Breast epithelium (tissue), 3 donors: ENCODE data around the gene TMEM45A.

ENCODE experiments used
- POLR2A ChIP-seq: fragments of 450-650 bp; IDR thresholded peaks from one replicate; pipeline ENCODE4 v1.6.1; 2016; ENCODE audit warnings: antibody characterized with exemption, mild to moderate bottlenecking, moderate library complexity
- TF ChIP-seq, protein P1 (sequence below), 3 donors: fragments of 450-650 bp; IDR thresholded peaks; one replicate each; pipeline ENCODE4 v1.5.1; 2016 to 2017; ENCODE audit warnings: antibody characterized with exemption in 3 of 3, mild to moderate bottlenecking in 3 of 3, moderate library complexity in 3 of 3

DNA sequence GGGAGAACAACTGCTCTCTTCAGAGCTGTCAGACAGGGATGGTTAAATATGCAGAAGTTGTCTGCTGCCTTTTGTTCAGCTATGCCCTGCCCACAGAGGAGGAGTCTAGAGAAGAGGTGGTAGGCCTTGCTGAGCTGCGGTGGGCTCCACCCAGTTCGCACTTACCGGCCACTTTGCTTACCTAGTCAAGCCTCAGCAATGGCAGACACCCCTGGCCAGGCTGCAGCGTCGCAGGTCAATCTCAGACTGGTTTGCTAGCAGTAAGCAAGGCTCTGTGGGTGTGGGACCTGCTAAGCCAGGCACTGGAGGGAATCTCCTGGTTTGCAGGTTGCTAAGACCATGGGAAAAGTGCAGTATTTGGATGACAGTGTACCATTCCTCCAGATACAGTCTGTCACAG, 12.3 kb upstream of the TMEM45A start:
- TF ChIP-seq, protein P1, sequence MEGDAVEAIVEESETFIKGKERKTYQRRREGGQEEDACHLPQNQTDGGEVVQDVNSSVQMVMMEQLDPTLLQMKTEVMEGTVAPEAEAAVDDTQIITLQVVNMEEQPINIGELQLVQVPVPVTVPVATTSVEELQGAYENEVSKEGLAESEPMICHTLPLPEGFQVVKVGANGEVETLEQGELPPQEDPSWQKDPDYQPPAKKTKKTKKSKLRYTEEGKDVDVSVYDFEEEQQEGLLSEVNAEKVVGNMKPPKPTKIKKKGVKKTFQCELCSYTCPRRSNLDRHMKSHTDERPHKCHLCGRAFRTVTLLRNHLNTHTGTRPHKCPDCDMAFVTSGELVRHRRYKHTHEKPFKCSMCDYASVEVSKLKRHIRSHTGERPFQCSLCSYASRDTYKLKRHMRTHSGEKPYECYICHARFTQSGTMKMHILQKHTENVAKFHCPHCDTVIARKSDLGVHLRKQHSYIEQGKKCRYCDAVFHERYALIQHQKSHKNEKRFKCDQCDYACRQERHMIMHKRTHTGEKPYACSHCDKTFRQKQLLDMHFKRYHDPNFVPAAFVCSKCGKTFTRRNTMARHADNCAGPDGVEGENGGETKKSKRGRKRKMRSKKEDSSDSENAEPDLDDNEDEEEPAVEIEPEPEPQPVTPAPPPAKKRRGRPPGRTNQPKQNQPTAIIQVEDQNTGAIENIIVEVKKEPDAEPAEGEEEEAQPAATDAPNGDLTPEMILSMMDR (IDR thresholded peaks at IDR 0.05), result no peak
- no peak for TF ChIP-seq POLR2A
